PC-3 (cell line): ENCODE measurements around the gene PRKN.

Experiments
- EZH2phosphoT487 ChIP-seq: fragments of 300-600 bp; sonication (generic); IDR thresholded peaks from 2 replicates; pipeline ENCODE4 v1.6.1; 2018; ENCODE audit warnings: mild to moderate bottlenecking, antibody characterized with exemption, low read length, borderline replicate concordance
- TF ChIP-seq, protein P1 (sequence below): fragments of 300-600 bp; sonication (generic); conservative IDR thresholded peaks from 2 replicates; pipeline ENCODE4 v1.5.1; 2017; ENCODE audit warnings: antibody characterized with exemption, low read depth, mild to moderate bottlenecking, low read length

DNA sequence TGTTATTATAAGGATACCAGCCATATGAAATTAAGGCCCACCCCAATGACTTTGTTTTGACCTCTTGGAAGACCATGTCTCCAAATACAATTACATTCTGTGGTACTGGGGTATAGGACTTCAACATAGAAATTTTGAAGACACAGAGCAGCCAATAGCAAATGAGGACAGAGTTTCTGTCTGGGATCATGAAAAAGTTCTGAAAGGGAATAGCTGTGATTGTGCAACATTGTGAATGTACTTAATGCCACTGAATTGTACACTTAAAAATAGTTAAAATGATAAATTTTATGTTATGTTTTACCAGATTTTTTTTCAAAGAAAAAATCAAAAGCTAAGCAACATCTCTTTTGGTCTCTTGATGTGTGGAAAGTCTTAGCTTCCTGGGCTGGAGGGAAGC, 1426.7 kb downstream of the PRKN start:
- TF ChIP-seq, protein P1, sequence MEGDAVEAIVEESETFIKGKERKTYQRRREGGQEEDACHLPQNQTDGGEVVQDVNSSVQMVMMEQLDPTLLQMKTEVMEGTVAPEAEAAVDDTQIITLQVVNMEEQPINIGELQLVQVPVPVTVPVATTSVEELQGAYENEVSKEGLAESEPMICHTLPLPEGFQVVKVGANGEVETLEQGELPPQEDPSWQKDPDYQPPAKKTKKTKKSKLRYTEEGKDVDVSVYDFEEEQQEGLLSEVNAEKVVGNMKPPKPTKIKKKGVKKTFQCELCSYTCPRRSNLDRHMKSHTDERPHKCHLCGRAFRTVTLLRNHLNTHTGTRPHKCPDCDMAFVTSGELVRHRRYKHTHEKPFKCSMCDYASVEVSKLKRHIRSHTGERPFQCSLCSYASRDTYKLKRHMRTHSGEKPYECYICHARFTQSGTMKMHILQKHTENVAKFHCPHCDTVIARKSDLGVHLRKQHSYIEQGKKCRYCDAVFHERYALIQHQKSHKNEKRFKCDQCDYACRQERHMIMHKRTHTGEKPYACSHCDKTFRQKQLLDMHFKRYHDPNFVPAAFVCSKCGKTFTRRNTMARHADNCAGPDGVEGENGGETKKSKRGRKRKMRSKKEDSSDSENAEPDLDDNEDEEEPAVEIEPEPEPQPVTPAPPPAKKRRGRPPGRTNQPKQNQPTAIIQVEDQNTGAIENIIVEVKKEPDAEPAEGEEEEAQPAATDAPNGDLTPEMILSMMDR: no peak
- TF ChIP-seq EZH2phosphoT487: no peak
